ENCODE data around the gene ARHGAP10. TPM values are rescaled to one million over a fixed set of nuclear protein-coding genes. Genes with fewer than 3 reads are reported as not detected.

The ARHGAP10 gene
- total RNA-seq, 1 experiment from 2014 or later, result 25.0 TPM

GRCh38 chr4:147723326-147723725 lies 8.6 kb upstream of the ARHGAP10 start:
- H3K27ac ChIP-seq, result no peak overlapping the region
- H3K36me3 ChIP-seq, result no peaks in the 10 kb centered on the region
- no peaks in the 10 kb centered on the region for H3K27me3 ChIP-seq
- H3K4me3 ChIP-seq, result no peak overlapping the region
- no peak for DNase-seq
- no peaks in the 10 kb centered on the region for H3K9me3 ChIP-seq (replicated peaks)
- no peaks in the 10 kb centered on the region for H3K4me1 ChIP-seq

DNA sequence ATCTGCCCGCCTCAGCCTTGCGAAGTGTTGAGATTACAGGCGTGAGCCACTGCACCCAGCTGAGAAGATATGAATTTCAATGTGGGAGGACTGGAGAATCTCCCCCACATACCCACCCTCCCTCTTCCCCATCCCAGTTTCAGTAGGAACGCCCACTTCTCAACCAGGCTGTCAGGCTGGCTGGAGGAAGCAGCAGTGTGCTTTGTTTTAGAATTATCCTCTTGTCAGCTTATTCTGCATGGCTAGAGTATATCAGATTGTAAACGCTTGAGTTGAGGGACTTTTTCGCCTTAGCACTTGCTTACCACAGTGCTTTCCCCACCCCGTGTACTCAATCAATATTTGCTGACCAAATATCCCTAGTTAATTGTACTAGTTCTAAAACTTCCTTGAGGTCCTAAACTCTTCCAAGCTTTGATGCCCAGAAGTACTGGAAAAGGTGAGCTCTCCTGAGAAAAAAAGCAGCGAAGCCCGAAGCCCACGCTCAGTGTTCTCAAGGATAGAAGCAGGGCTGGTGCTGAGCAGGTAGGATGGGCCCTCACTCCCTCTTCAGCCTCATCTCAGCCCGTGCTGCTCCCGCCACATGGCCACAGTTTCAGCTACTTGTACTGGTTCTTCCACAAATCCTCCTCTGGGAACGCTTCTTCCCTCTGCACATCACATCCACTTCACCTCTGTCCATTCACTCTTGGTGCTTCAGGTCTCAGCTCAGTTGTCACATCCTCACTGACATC lies 7.3 kb upstream of the ARHGAP10 start:
- Histone ChIP-seq H3K27me3 (no peaks in the 10 kb centered on the region), H3K4me1 (no peaks in the 10 kb centered on the region), H3K9me3 (replicated peaks) (no peaks in the 10 kb centered on the region), H3K27ac (no peak overlapping the region), H3K4me3 (no peak overlapping the region), H3K36me3 (no peaks in the 10 kb centered on the region)
- no peak for DNase-seq

DNA sequence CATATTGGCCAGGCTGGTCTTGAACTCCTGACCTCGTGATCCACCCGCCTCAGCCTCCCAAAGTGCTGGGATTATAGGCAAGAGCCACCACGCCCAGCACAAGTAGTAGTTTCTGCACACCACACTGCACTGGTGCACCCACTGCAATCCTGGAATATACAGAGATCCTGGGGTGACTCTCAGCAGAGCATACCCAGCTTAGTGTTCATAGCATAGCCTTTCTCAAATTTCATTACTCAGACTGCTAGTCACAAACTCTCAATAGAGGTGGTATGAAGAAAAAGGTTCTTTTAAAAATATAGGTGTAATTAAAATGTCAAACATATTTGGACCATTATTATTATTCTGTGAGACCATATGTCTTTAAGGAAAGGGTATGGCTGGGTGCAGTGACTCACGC lies 6.2 kb upstream of the ARHGAP10 start:
- Histone ChIP-seq H3K27me3 (no peaks in the 10 kb centered on the region), H3K27ac (no peak overlapping the region), H3K9me3 (replicated peaks) (no peaks in the 10 kb centered on the region), H3K4me3 (no peak overlapping the region), H3K4me1 (peaks cover 2% of the 10 kb centered on the region; the same call in 1 of the 2 replicates), H3K36me3 (no peaks in the 10 kb centered on the region)
- DNase-seq, result no peak

GRCh38 chr4:147727476-147728028 lies 4.3 kb upstream of the ARHGAP10 start:
- H3K4me3 ChIP-seq, result no peak overlapping the region
- no peak for DNase-seq

GRCh38 chr4:147730333-147730732 lies 1.6 kb upstream of the ARHGAP10 start:
- H3K27ac ChIP-seq, result no peak overlapping the region
- no peaks in the 10 kb centered on the region for H3K27me3 ChIP-seq
- DNase-seq, result no peak

More at GRCh38 chr4:147727476-147728028, 4.3 kb upstream of the ARHGAP10 start:
- no peaks in the 10 kb centered on the region for H3K27me3 ChIP-seq
- peaks cover 2% of the 10 kb centered on the region; the same call in 1 of the 2 replicates for H3K4me1 ChIP-seq
- H3K36me3 ChIP-seq, result no peaks in the 10 kb centered on the region
- H3K27ac ChIP-seq, result no peak overlapping the region
- H3K9me3 ChIP-seq (replicated peaks), result no peaks in the 10 kb centered on the region

DNA sequence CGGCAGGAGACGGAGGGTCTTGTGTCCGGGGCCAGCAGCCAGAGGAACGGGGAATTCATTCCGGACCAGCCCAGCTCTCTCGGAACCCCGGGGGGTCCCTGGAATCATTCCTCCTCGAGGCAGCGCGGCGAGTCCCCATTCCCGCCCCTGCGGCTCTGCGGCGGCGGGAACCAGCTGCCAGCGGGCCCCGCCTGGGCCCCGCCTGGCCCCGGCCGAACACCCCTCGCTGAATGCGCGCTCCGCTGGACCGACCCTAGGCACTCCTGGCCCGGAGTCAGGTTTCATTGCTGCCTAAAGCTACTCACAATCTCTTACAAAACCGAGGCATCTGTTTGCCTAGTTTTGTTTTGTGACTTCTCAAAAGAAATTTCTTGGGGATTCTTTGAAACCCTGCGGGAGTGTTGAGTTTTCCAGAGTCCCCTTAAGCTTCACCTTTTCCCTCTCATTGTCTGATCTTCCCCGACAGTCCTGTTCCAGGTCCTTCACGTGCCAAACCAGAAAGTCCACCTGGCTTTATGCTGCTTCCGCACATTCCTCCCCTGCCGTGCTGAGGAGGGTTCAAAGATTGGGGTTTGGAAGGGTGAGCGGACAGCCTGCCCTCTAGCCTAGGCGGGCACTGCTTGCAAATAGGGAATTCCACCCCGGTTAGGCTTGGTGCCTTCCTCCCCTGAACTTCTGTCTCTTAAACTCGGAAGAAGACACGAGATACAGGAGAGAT lies 789 bp downstream of the ARHGAP10 start:
- Histone ChIP-seq H3K27me3 (no peaks in the 10 kb centered on the region), H3K4me1 (peaks cover 2% of the 10 kb centered on the region; the same call in 1 of the 2 replicates), H3K9me3 (replicated peaks) (no peaks in the 10 kb centered on the region), H3K4me3 (peak overlapping the region; percentile 95), H3K27ac (peak overlapping the region; percentile 91), H3K36me3 (no peaks in the 10 kb centered on the region)
- DNase-seq, result peak; percentile 57 to 67

More at GRCh38 chr4:147730333-147730732, 1.6 kb upstream of the ARHGAP10 start:
- no peaks in the 10 kb centered on the region for H3K9me3 ChIP-seq (replicated peaks)
- no peaks in the 10 kb centered on the region for H3K36me3 ChIP-seq
- no peak overlapping the region for H3K4me3 ChIP-seq
- H3K4me1 ChIP-seq, result peaks cover 2% of the 10 kb centered on the region; the same call in 1 of the 2 replicates

- Histone ChIP-seq H3K27me3 (no peaks in the 10 kb centered on the region), H3K36me3 (no peaks in the 10 kb centered on the region), H3K9me3 (replicated peaks) (no peaks in the 10 kb centered on the region), H3K4me1 (peaks cover 2% of the 10 kb centered on the region; the same call in 1 of the 2 replicates), H3K4me3 (peak overlapping the region; percentile 95), H3K27ac (no peak overlapping the region)
- peak; percentile 18 to 28 for DNase-seq
Observed at GRCh38 chr4:147733716-147734344, 1.9 kb downstream of the ARHGAP10 start.

- no peaks in the 10 kb centered on the region for H3K9me3 ChIP-seq (replicated peaks)
- no peaks in the 10 kb centered on the region for H3K27me3 ChIP-seq
- no peak overlapping the region for H3K27ac ChIP-seq
- H3K4me1 ChIP-seq, result peaks cover 2% of the 10 kb centered on the region; the same call in 1 of the 2 replicates
- no peak overlapping the region for H3K4me3 ChIP-seq
- no peaks in the 10 kb centered on the region for H3K36me3 ChIP-seq
- no peak for DNase-seq
Observed at GRCh38 chr4:147734496-147734895, 2.6 kb downstream of the ARHGAP10 start.

DNA sequence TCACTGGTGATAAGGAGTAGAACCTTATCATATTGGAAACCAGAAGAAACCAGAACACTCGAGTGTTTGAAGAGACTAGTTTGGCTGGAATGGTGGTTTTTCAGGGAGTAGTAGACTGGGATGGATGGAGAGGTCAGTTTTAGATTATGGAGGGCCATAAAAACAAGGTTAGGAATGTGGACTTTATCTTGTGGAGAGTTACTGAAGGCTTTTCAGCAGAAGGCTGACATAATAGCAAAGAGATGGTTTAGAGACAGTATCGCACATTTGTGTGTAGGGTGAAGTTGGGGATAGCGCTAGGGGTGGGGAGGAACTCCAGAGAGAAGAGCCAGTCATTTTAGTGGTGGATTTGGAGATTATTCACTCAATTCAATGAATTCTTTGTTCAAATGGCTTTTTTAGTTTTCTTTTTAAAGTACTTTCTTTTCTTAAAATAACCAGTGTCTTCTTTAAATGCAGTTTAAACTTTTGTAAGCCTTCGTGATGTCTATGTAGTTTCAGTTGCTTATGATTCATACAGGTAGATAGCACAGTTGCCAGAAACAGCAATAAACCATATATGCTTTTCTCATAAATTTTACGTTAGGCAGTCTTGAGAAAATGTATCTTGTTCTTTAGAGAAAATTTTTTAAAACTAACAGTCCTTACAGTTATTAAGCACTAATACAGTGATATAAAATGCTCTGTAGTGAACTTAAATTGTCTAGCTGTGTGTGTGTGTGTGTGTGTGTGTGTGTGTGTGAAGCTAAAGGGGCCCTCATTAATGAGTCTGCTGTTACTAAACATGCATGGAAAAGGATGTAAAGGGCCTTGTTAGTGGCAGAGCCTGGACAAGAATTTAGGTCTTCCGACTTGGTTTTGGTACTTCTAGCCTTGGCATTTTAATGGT lies 3.8 kb downstream of the ARHGAP10 start:
- 0 out of 2 replicates have a peak overlapping the region, but pooled peaks have one; percentile 13 for H3K27ac ChIP-seq
- H3K4me3 ChIP-seq, result no peak overlapping the region

DNA sequence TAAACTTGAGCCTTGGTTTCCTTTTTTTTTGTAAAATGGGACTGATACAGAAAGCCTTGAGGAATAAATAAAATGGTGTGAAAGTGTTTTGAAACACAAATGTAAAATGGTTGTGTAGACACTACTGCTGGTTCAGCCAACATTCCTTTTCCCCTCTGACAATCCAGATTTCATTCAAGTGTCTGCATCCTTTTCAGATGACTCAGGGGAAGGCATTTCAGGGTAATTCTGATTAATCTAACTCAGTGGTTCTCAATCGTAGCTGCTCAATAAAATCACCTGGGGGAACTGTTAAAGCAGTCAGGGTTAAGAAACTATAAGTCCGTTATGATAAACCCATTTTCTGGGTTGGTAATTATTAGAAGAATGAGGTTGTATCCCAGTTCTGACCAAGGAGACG lies 4.6 kb downstream of the ARHGAP10 start:
- no peak for DNase-seq
- no peaks in the 10 kb centered on the region for H3K9me3 ChIP-seq (replicated peaks)
- peaks cover 10% of the 10 kb centered on the region for H3K4me1 ChIP-seq
- 0 out of 2 replicates have a peak overlapping the region, but pooled peaks have one; percentile 13 for H3K27ac ChIP-seq
- H3K4me3 ChIP-seq, result no peak overlapping the region
- no peaks in the 10 kb centered on the region for H3K36me3 ChIP-seq
- H3K27me3 ChIP-seq, result no peaks in the 10 kb centered on the region

More for the DNA sequence above, 3.8 kb downstream of the ARHGAP10 start:
- Histone ChIP-seq H3K36me3 (no peaks in the 10 kb centered on the region), H3K9me3 (replicated peaks) (no peaks in the 10 kb centered on the region), H3K4me1 (peaks cover 4% of the 10 kb centered on the region; the same call in 1 of the 2 replicates), H3K27me3 (no peaks in the 10 kb centered on the region)
- no peak for DNase-seq

DNA sequence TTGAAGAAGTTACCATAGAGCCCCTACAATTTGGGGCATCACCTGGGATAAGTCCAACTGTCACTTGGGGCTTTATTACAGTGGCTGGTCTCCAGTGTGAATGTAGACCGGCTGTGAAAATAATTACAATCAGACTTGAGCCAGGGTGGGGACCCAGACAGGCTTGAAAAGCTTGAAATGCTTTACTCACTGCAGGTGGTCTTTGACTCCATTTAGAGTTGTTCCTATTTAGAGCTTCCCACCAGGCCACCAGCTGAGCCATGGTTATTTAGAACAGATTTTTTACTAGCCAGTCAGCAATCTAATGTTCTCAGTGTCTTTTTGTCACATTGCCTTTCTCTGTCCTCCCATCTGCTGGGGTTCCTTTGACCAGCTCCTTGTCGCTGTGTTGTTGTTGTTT lies 5.7 kb downstream of the ARHGAP10 start:
- DNase-seq, result no peak
- Histone ChIP-seq H3K36me3 (no peaks in the 10 kb centered on the region), H3K4me3 (no peak overlapping the region), H3K4me1 (peaks cover 17% of the 10 kb centered on the region), H3K27me3 (no peaks in the 10 kb centered on the region), H3K9me3 (replicated peaks) (no peaks in the 10 kb centered on the region), H3K27ac (no peak overlapping the region)

DNA sequence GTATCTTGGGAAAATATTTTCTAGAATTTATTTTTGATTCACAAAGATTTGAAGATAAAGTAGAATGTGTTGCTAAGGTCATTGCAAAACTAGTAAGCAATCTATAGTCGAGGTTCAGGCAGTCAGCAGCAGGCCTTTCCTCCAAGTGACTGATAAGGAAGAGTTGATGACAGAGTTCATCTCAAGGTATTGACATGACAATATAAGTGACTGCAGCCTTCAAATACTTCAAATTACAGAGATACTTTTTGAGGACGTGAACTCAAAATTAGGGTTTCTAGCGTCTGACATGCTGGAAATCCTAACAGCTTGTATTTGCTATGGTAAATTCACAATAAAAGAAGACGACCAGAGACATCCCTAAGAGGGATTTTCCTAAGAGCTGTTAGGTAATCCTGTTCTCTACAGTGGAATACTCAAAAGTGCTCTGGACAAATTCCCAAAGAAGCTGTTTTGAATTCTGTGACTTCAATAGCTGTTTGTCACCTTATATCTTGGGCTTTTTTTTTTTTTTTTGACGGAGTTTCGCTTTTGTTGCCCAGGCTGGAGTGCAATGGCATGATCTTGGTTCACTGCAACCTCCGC lies 7.4 kb downstream of the ARHGAP10 start:
- Histone ChIP-seq H3K36me3 (no peaks in the 10 kb centered on the region), H3K9me3 (replicated peaks) (no peaks in the 10 kb centered on the region), H3K4me1 (peaks cover 17% of the 10 kb centered on the region), H3K27me3 (no peaks in the 10 kb centered on the region), H3K4me3 (no peak overlapping the region), H3K27ac (no peak overlapping the region)
- no peak for DNase-seq

DNA sequence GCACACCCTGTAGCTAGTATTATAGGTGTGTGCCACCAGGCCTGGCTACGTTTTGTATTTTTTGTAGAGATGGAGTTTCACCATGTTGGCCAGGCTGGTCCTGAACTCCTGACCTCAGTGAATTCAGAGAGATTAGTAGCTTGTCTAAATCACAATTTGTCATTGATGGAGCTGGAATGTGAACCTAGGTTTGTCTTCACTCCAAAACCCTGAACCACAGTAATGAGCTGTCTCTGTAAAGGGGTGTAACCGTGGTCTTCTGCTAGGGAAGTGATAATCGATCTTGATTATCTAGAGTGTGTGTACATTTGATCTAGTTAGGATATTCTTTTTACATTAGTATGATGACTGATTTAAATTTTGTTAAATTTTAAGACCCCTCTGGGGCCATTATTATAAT lies 8.3 kb downstream of the ARHGAP10 start:
- H3K36me3 ChIP-seq, result no peaks in the 10 kb centered on the region
- no peaks in the 10 kb centered on the region for H3K9me3 ChIP-seq (replicated peaks)
- H3K4me1 ChIP-seq, result peaks cover 17% of the 10 kb centered on the region
- DNase-seq, result no peak
- no peak overlapping the region for H3K27ac ChIP-seq
- no peaks in the 10 kb centered on the region for H3K27me3 ChIP-seq
- no peak overlapping the region for H3K4me3 ChIP-seq
